ENCODE measurements around the gene COQ10A. TPM values are rescaled to one million over a fixed set of nuclear protein-coding genes. Genes with fewer than 3 reads are reported as not detected.
A peak's percentile ranks its signal among the peaks of the same experiment; 100 is the strongest.

COQ10A gene
- total and polyA plus RNA-seq, 11 donors, result 45.7 to 250 (median 129) TPM

DNA sequence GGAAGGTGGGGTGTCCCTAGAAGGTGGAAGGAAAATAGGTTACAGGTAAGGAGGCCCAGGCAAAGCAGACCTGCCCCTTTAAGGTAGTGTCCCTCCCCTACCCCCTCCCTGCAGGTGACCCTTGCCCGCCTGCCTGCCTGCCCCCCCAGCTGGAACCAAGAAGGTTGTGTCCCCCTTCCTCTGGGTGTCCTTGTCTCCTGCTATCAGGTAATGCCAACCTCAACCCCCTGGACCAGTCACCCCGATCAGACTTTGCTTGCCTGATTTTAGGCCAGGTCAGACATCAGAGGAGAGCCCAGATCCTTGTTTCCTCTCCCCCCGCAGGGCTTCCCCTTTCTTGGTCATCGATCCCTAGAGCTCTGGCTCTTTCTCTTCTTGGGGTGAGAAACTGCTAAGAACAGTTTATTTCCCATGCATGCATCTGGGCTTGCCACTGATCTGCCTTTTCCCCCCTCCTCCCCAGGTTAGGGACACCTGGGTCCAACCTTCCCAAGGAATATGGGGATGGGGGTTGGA is 36.8 kb upstream of the COQ10A start, which contains the start of gene SLC39A5:
Gene SLC39A5 (plus strand): TSS at position 136 of the 516 bp plus-strand sequence. CDS start 1,224 bp downstream, outside the sequence.
- DNase-seq (peak in 1 of 5 donors; percentile 10), ATAC-seq (no peak)
- H3K9me3 ChIP-seq, result no peaks in the 10 kb centered on the region
- no peak within 1 kb of the TSS for H3K27ac ChIP-seq
- H3K36me3 ChIP-seq, result peaks cover 0 to 27% (median 12%) of the 10 kb centered on the region in 9 donors
- H3K27me3 ChIP-seq, result no peaks in the 10 kb centered on the region
- H3K4me1 ChIP-seq, result peaks cover 0 to 3% (median under 1%) of the 10 kb centered on the region in 12 donors
- 81 to 90% (median 84%) methylated on average over 4 of the region's 4 CpGs for WGBS, 4 donors
- intact Hi-C loops (cut with DNase I), result loop anchor here in 2 of 10 donors (5.0 to 10.0 kb wide), 2 partner anchors 38 to 235 kb away; partner anchors contain the start of gene SPRYD4 (in 1 of the 2)
- TF ChIP-seq, protein P1, sequence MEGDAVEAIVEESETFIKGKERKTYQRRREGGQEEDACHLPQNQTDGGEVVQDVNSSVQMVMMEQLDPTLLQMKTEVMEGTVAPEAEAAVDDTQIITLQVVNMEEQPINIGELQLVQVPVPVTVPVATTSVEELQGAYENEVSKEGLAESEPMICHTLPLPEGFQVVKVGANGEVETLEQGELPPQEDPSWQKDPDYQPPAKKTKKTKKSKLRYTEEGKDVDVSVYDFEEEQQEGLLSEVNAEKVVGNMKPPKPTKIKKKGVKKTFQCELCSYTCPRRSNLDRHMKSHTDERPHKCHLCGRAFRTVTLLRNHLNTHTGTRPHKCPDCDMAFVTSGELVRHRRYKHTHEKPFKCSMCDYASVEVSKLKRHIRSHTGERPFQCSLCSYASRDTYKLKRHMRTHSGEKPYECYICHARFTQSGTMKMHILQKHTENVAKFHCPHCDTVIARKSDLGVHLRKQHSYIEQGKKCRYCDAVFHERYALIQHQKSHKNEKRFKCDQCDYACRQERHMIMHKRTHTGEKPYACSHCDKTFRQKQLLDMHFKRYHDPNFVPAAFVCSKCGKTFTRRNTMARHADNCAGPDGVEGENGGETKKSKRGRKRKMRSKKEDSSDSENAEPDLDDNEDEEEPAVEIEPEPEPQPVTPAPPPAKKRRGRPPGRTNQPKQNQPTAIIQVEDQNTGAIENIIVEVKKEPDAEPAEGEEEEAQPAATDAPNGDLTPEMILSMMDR (IDR thresholded peaks at IDR 0.05), result no peak
- no peak for TF ChIP-seq POLR2A (IDR thresholded peaks at IDR 0.05)
- H3K4me3 ChIP-seq, result no peak within 1 kb of the TSS

DNA sequence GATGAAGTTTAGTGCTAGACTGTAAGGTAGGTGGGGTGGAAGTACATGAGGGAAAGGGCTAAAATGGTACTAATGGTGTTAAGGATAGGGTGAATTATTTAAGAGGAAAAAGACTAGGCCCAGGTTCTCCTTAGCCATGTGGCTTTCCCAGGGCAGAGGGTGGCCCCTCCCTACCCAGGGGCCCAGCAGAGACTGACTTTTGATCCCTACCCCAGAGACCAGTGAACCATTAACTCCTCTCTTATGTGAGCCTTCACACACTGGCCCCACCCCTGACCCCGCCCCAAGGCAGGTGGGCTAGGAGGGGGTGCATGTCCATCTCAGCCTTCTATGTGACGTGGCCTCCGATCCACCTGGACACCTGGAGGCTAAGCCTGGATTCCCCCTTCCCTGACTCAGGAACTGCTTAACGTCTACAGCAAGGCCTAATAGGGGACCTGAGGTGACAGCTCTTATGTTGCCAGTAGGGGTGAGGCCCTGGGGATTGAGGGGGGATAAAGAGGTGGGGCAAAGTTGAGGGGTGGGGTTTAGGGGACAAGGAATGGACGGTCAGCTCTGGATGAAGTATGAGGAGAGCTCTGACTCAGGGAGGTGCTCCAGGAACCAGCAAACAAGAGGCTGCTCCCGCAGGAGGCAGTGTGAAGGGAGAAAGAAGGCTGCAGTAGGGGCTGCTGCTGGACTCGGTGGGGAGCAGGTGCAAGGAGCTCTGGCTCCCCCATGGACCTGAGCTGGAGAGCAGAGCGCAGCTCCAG is 36.1 kb upstream of the COQ10A start:
- Histone ChIP-seq H3K27me3 (no peaks in the 10 kb centered on the region), H3K4me1 (no peaks in the 10 kb centered on the region), H3K4me3 (no peak overlapping the region), H3K36me3 (peaks cover 0 to 27% (median 12%) of the 10 kb centered on the region in 9 donors), H3K27ac (no peak overlapping the region), H3K9me3 (no peaks in the 10 kb centered on the region)
- ATAC-seq, result peak in 2 of 4 donors; percentile 10 to 37
- intact Hi-C loops (cut with DNase I), result no loop called here
- TF ChIP-seq POLR2A (IDR thresholded peaks at IDR 0.05), result no peak
- TF ChIP-seq, protein P1 (IDR thresholded peaks at IDR 0.05), result no peak
- DNase-seq, result peak in 1 of 5 donors; percentile 45
- WGBS, 4 donors, result 64 to 81% (median 79%) methylated on average over 6 to 8 of the region's 8 CpGs

DNA sequence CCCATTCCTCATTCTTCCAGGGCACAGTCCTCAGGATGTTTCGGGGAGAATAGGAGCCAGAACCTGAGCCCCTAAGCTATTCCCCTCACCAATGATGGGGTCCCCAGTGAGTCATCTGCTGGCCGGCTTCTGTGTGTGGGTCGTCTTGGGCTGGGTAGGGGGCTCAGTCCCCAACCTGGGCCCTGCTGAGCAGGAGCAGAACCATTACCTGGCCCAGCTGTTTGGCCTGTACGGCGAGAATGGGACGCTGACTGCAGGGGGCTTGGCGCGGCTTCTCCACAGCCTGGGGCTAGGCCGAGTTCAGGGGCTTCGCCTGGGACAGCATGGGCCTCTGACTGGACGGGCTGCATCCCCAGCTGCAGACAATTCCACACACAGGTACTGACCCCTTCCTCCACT is 35.6 kb upstream of the COQ10A start:
- TF ChIP-seq, protein P1 (IDR thresholded peaks at IDR 0.05), result no peak
- TF ChIP-seq POLR2A (IDR thresholded peaks at IDR 0.05), result no peak
- ATAC-seq, result no peak

DNA sequence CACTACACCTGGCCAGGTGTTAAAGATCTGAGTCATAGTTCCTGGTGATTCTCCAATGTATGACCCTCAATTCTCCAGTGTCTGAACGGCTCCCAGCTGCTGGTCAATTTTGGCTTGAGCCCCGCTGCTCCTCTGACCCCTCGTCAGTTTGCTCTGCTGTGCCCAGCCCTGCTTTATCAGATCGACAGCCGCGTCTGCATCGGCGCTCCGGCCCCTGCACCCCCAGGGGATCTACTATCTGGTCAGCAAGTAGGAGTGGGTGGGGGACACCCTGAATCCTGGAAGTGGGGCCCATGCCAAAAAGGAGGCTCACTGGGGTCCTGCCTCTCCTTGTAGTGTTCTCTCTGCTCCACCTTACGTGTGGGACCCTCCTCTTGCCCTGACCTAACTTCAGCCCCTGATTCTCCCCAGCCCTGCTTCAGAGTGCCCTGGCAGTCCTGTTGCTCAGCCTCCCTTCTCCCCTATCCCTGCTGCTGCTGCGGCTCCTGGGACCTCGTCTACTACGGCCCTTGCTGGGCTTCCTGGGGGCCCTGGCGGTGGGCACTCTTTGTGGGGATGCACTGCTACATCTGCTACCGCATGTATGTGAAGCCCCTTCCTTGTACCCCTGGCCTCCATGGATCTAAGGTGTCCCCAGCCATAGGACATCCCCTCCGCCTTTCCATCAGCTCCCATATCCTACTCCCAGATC is 31.9 kb upstream of the COQ10A start:
- TF ChIP-seq, protein P1 (IDR thresholded peaks at IDR 0.05), result no peak
- TF ChIP-seq POLR2A (IDR thresholded peaks at IDR 0.05), result no peak
- peak in 1 of 5 donors; percentile 47 for DNase-seq
- Histone ChIP-seq H3K27ac (no peak overlapping the region), H3K27me3 (no peaks in the 10 kb centered on the region), H3K36me3 (peaks cover 0 to 23% (median 6%) of the 10 kb centered on the region in 9 donors), H3K9me3 (no peaks in the 10 kb centered on the region), H3K4me3 (no peak overlapping the region), H3K4me1 (no peaks in the 10 kb centered on the region)
- no peak for ATAC-seq
- intact Hi-C loops (cut with DNase I), result no loop called here
- 67 to 88% (median 71%) methylated on average over 7 to 16 of the region's 16 CpGs for WGBS, 4 donors

More for the DNA sequence above, 35.6 kb upstream of the COQ10A start:
- no peaks in the 10 kb centered on the region for H3K4me1 ChIP-seq
- H3K27ac ChIP-seq, result no peak overlapping the region
- intact Hi-C loops (cut with DNase I), result no loop called here
- peaks cover 0 to 26% (median 11%) of the 10 kb centered on the region in 9 donors for H3K36me3 ChIP-seq
- 90 to 93% (median 91%) methylated on average over 4 to 11 of the region's 11 CpGs for WGBS, 4 donors
- no peaks in the 10 kb centered on the region for H3K27me3 ChIP-seq
- DNase-seq, result peak in 1 of 5 donors; percentile 48
- H3K9me3 ChIP-seq, result no peaks in the 10 kb centered on the region
- no peak overlapping the region for H3K4me3 ChIP-seq

All from heart left ventricle (tissue), 16 donors.